Liver (tissue), 9 donors: ENCODE data around the gene STUM. TPM values are rescaled to one million over a fixed set of nuclear protein-coding genes. Genes with fewer than 3 reads are reported as not detected.

ENCODE experiments used
- DNase-seq: peaks from one replicate; pipeline ENCODE4 v3.0.0-alpha.2; 2017; ENCODE audit warnings: low spot score
- H3K27ac ChIP-seq, 2 donors: one replicate each; pipeline ENCODE4 v1.7.0; 2013; ENCODE audit warnings: inconsistent platforms in 2 of 2, low read length in 2 of 2, control low read depth in 1 of 2, low read depth in 1 of 2, mild to moderate bottlenecking in 1 of 2
- H3K27me3 ChIP-seq, 4 donors: one replicate each; pipeline versions ENCODE4 v1.6.1 to v1.7.0; 2013; ENCODE audit warnings: low read length in 3 of 4, inconsistent platforms in 1 of 4, mild to moderate bottlenecking in 1 of 4, moderate library complexity in 1 of 4; ENCODE audit not compliant: control insufficient read depth in 4 of 4, insufficient read depth in 4 of 4
- H3K36me3 ChIP-seq, 4 donors: one replicate each; pipeline versions ENCODE4 v1.6.1 to v1.7.0; 2013; ENCODE audit warnings: low read length in 3 of 4, mild to moderate bottlenecking in 3 of 4, low read depth in 1 of 4, moderate library complexity in 1 of 4; ENCODE audit not compliant: control insufficient read depth in 4 of 4, insufficient read depth in 3 of 4
- H3K4me1 ChIP-seq, 4 donors: one replicate each; pipeline versions ENCODE4 v1.6.1 to v1.7.0; 2013; ENCODE audit warnings: low read length in 3 of 4, mild to moderate bottlenecking in 3 of 4, moderate library complexity in 1 of 4; ENCODE audit not compliant: control insufficient read depth in 4 of 4, insufficient read depth in 4 of 4
- H3K4me3 ChIP-seq, 3 donors: one replicate each; pipeline versions ENCODE4 v1.6.1 to v1.7.0; 2013; ENCODE audit warnings: low read length in 3 of 3, control low read depth in 1 of 3, low read depth in 1 of 3, mild to moderate bottlenecking in 1 of 3
- H3K9ac ChIP-seq, 2 donors: one replicate each; pipeline ENCODE4 v1.7.0; 2013; ENCODE audit warnings: low read length in 2 of 2, mild to moderate bottlenecking in 2 of 2, moderate library complexity in 2 of 2, control low read depth in 1 of 2, low read depth in 1 of 2
- H3K9me3 ChIP-seq, 4 donors: one replicate each; pipeline versions ENCODE4 v1.6.1 to v1.7.0; 2013; ENCODE audit warnings: low read length in 3 of 4; ENCODE audit not compliant: control insufficient read depth in 4 of 4
- EGR1 ChIP-seq, 2 donors: IDR thresholded peaks; 2 replicates each; pipeline ENCODE4 v1.6.1; 2016 to 2018; ENCODE audit warnings: antibody characterized with exemption in 2 of 2, low read depth in 2 of 2
- FOXA1 ChIP-seq: IDR thresholded peaks from 2 replicates; pipeline ENCODE4 v1.6.1; 2016; ENCODE audit warnings: antibody characterized with exemption
- FOXA2 ChIP-seq: IDR thresholded peaks from 2 replicates; pipeline ENCODE4 v1.6.1; 2016; ENCODE audit warnings: antibody characterized with exemption
- GABPA ChIP-seq, 2 donors: IDR thresholded peaks in 1 of 2; conservative IDR thresholded peaks in 1 of 2; 2 replicates each; pipeline ENCODE4 v1.6.1; 2016; ENCODE audit warnings: antibody characterized with exemption in 2 of 2, mild to moderate bottlenecking in 1 of 2, moderate library complexity in 1 of 2
- HNF4A ChIP-seq, 2 donors: conservative IDR thresholded peaks; 2 replicates each; pipeline ENCODE4 v1.6.1; 2016; ENCODE audit warnings: antibody characterized with exemption in 2 of 2, mild to moderate bottlenecking in 2 of 2
- HNF4G ChIP-seq: IDR thresholded peaks from 2 replicates; pipeline ENCODE4 v1.6.1; 2016; ENCODE audit warnings: antibody characterized with exemption
- JUND ChIP-seq, 2 donors: IDR thresholded peaks; 2 replicates each; pipeline ENCODE4 v1.6.1; 2016; ENCODE audit warnings: antibody characterized with exemption in 2 of 2
- NR2F2 ChIP-seq: IDR thresholded peaks from 2 replicates; pipeline ENCODE4 v1.6.1; 2016; ENCODE audit warnings: antibody characterized with exemption
- RAD21 ChIP-seq, 2 donors: IDR thresholded peaks; 2 replicates each; pipeline ENCODE4 v1.6.1; 2016; ENCODE audit warnings: antibody characterized with exemption in 2 of 2, mild to moderate bottlenecking in 2 of 2
- RXRA ChIP-seq, 2 donors: IDR thresholded peaks; 2 replicates each; pipeline ENCODE4 v1.6.1; 2017 to 2018; ENCODE audit warnings: antibody characterized with exemption in 2 of 2, mild to moderate bottlenecking in 1 of 2
- SP1 ChIP-seq: IDR thresholded peaks from 2 replicates; pipeline ENCODE4 v1.6.1; 2018; ENCODE audit warnings: antibody characterized with exemption, mild to moderate bottlenecking
- TAF1 ChIP-seq: conservative IDR thresholded peaks from 2 replicates; pipeline ENCODE4 v1.6.1; 2016; ENCODE audit warnings: antibody characterized with exemption, mild to moderate bottlenecking
- YY1 ChIP-seq: IDR thresholded peaks from 2 replicates; pipeline ENCODE4 v1.6.1; 2016; ENCODE audit warnings: antibody characterized with exemption, mild to moderate bottlenecking
- WGBS: extraction: QIAGEN DNeasy Blood & Tissue Kit; methylation state at CpG from one replicate; pipeline ENCODE4 v1.1.7; 2013; 5-methylcytosine and 5-hydroxymethylcytosine counted together
- polyA plus RNA-seq, 2 donors: library from polyadenylated mRNA; stranded (reverse) in 1 of 2; unstranded in 1 of 2; fragments of 200-250 nt in 1 of 2; fragments of >200 nt in 1 of 2; fragmentation: Nextera tagmentation in 1 of 2; extraction: Ambion mirVana in 1 of 2; gene quantifications; one replicate each; pipeline versions ENCODE4 v1.2.1 to v1.2.3, GENCODE V29; 2013 to 2015
- total RNA-seq, 2 donors: library from RNA; depleted of rRNA; stranded (reverse); fragments of >200 nt; gene quantifications; one replicate each; pipeline ENCODE4 v1.2.3, GENCODE V29; 2014
- TF ChIP-seq, protein P1 (sequence below): IDR thresholded peaks from 2 replicates; pipeline ENCODE4 v1.6.1; 2016; ENCODE audit warnings: antibody characterized with exemption
- TF ChIP-seq, protein P2 (sequence below): IDR thresholded peaks from 2 replicates; pipeline ENCODE4 v1.6.1; 2016; ENCODE audit warnings: antibody characterized with exemption
- TF ChIP-seq, protein P3 (sequence below): fragments of 150-350 bp; IDR thresholded peaks from 2 replicates; pipeline ENCODE4 v1.5.1; 2017; ENCODE audit warnings: improper control_type of control experiment, low read depth, low read length; ENCODE audit not compliant: missing input control
- TF ChIP-seq, protein P4 (sequence below): IDR thresholded peaks from 2 replicates; pipeline ENCODE4 v1.6.1; 2016; ENCODE audit warnings: antibody characterized with exemption, mild to moderate bottlenecking
- TF ChIP-seq, protein P5 (sequence below): IDR thresholded peaks from 2 replicates; pipeline ENCODE4 v1.6.1; 2016; ENCODE audit warnings: antibody characterized with exemption
- donor health status: healthy.
- donor health status: healthy.
- donor health status: healthy.
- donor health status: healthy.
- donor health status: healthy.

The STUM gene
- total and polyA plus RNA-seq, 4 donors, result 0.03 to 0.14 (median 0.07) TPM

DNA sequence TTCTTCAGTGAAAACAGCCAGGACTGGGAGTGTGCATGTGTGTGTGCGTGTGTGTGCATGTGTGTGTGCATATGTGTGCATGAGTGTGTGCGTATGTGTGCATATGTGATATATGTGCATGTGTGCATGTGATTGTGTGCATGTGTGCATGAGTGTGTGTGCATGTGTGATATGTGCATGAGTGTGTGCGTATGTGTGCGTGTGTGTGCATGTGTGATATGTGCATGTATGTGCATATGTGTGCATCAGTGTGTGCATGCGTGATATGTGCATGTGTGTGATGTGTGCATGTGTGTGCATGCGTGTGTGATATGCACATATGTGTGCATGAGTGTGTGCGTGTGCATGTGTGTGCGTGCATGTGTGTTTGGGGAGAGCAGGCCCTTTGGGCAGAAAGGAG, 100.7 kb downstream of the STUM start:
- Histone ChIP-seq H3K9me3 (no peaks in the 10 kb centered on the region), H3K27ac (no peak overlapping the region), H3K36me3 (peaks cover 0 to 3% (median 0%) of the 10 kb centered on the region in 4 donors), H3K4me3 (no peak overlapping the region), H3K9ac (no peak overlapping the region), H3K27me3 (no peaks in the 10 kb centered on the region), H3K4me1 (peaks cover 0 to under 1% (median 0%) of the 10 kb centered on the region in 4 donors)
- WGBS, result 95% methylated on average over 8 of the region's 8 CpGs
- no peak for DNase-seq
- TF ChIP-seq, protein P1, sequence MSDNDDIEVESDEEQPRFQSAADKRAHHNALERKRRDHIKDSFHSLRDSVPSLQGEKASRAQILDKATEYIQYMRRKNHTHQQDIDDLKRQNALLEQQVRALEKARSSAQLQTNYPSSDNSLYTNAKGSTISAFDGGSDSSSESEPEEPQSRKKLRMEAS, result no peak
- TF ChIP-seq TAF1 (no peak), HNF4A (conservative IDR thresholded peaks at IDR 0.05) (no peak), EGR1 (IDR thresholded peaks at IDR 0.05; ENCODE audit: low read depth in 2 of 2) (no peak), JUND (IDR thresholded peaks at IDR 0.05) (no peak), SP1 (no peak), YY1 (no peak), FOXA1 (no peak), HNF4G (no peak), FOXA2 (no peak), RAD21 (IDR thresholded peaks at IDR 0.05) (no peak), NR2F2 (no peak), GABPA (IDR thresholded peaks at IDR 0.05 in 1 of 2, conservative IDR thresholded peaks at IDR 0.05 in 1 of 2) (no peak), RXRA (IDR thresholded peaks at IDR 0.05) (no peak)
- TF ChIP-seq, protein P2, sequence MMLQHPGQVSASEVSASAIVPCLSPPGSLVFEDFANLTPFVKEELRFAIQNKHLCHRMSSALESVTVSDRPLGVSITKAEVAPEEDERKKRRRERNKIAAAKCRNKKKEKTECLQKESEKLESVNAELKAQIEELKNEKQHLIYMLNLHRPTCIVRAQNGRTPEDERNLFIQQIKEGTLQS, result no peak
- TF ChIP-seq, protein P3, sequence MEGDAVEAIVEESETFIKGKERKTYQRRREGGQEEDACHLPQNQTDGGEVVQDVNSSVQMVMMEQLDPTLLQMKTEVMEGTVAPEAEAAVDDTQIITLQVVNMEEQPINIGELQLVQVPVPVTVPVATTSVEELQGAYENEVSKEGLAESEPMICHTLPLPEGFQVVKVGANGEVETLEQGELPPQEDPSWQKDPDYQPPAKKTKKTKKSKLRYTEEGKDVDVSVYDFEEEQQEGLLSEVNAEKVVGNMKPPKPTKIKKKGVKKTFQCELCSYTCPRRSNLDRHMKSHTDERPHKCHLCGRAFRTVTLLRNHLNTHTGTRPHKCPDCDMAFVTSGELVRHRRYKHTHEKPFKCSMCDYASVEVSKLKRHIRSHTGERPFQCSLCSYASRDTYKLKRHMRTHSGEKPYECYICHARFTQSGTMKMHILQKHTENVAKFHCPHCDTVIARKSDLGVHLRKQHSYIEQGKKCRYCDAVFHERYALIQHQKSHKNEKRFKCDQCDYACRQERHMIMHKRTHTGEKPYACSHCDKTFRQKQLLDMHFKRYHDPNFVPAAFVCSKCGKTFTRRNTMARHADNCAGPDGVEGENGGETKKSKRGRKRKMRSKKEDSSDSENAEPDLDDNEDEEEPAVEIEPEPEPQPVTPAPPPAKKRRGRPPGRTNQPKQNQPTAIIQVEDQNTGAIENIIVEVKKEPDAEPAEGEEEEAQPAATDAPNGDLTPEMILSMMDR, result no peak
- TF ChIP-seq, protein P4, sequence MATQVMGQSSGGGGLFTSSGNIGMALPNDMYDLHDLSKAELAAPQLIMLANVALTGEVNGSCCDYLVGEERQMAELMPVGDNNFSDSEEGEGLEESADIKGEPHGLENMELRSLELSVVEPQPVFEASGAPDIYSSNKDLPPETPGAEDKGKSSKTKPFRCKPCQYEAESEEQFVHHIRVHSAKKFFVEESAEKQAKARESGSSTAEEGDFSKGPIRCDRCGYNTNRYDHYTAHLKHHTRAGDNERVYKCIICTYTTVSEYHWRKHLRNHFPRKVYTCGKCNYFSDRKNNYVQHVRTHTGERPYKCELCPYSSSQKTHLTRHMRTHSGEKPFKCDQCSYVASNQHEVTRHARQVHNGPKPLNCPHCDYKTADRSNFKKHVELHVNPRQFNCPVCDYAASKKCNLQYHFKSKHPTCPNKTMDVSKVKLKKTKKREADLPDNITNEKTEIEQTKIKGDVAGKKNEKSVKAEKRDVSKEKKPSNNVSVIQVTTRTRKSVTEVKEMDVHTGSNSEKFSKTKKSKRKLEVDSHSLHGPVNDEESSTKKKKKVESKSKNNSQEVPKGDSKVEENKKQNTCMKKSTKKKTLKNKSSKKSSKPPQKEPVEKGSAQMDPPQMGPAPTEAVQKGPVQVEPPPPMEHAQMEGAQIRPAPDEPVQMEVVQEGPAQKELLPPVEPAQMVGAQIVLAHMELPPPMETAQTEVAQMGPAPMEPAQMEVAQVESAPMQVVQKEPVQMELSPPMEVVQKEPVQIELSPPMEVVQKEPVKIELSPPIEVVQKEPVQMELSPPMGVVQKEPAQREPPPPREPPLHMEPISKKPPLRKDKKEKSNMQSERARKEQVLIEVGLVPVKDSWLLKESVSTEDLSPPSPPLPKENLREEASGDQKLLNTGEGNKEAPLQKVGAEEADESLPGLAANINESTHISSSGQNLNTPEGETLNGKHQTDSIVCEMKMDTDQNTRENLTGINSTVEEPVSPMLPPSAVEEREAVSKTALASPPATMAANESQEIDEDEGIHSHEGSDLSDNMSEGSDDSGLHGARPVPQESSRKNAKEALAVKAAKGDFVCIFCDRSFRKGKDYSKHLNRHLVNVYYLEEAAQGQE, result no peak
- TF ChIP-seq, protein P5, sequence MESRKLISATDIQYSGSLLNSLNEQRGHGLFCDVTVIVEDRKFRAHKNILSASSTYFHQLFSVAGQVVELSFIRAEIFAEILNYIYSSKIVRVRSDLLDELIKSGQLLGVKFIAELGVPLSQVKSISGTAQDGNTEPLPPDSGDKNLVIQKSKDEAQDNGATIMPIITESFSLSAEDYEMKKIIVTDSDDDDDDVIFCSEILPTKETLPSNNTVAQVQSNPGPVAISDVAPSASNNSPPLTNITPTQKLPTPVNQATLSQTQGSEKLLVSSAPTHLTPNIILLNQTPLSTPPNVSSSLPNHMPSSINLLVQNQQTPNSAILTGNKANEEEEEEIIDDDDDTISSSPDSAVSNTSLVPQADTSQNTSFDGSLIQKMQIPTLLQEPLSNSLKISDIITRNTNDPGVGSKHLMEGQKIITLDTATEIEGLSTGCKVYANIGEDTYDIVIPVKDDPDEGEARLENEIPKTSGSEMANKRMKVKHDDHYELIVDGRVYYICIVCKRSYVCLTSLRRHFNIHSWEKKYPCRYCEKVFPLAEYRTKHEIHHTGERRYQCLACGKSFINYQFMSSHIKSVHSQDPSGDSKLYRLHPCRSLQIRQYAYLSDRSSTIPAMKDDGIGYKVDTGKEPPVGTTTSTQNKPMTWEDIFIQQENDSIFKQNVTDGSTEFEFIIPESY, result no peak
